GM10847 (cell line): ENCODE data around the gene CNIH4.

Source experiments
- POLR2A ChIP-seq: IDR thresholded peaks from 2 replicates; pipeline ENCODE4 v1.6.1; 2011; ENCODE audit not compliant: insufficient read length; ENCODE audit errors: extremely low read depth

CNIH4 gene

DNA sequence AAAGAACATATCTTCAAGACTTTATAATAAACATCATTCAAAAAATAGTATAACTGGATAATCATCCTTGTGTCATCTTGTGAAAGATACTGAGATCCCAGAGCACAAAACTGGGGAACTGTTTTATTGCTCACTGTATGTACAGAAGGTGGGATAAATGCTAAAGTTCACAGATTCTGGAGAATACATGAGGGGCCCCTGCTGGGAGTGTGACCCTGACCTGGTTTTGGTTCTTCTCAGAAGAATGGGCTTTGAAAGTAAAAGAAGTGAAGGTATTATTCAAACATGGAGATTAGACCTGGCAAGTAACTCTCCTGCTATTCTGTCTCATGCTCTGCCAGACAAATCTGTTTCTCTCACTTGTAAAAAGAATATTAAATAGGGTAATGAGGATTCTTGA lies 63.4 kb downstream of the CNIH4 start:
- no peak for TF ChIP-seq POLR2A

- TF ChIP-seq POLR2A, result no peak
Measured at GRCh38 chr1:224425279-224425884, 68.7 kb downstream of the CNIH4 start.

DNA sequence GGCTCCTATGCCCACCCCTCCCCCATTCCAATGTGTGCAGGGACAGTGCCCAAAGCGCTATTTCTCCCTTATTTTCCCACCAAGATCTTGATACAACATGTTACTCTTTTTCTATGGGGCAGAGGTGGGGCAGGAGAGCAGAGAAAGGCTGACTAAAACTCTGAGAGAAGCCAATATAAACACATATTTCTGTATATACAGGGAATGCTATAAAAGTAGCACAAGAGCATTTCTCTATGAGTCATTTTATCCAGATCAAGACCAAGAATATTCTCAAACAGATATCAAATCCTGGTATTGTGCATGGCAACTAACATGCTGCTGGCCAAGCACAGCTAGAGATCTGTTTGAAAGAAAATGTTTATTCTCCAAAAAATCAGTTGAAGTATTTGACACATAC lies 70.7 kb downstream of the CNIH4 start:
- TF ChIP-seq POLR2A, result no peak
